Thyroid gland (tissue), 4 donors: Measurements from ENCODE around the gene KCNF1.

Experiments used
- CTCF ChIP-seq, 6 experiments: fragments of 200-600 bp in 3 of 6; fragments of 450-650 bp in 3 of 6; sonication (generic) in 3 of 6; IDR thresholded peaks; one replicate each; pipeline ENCODE4 v1.5.1; 2016 to 2019; ENCODE audit warnings: antibody characterized with exemption in 6 of 6, mild to moderate bottlenecking in 2 of 6, inconsistent platforms in 1 of 6, moderate library complexity in 1 of 6
- POLR2A ChIP-seq, 2 donors: fragments of 450-650 bp; IDR thresholded peaks; one replicate each; pipeline ENCODE4 v1.6.1; 2017; ENCODE audit warnings: antibody characterized with exemption in 2 of 2, mild to moderate bottlenecking in 2 of 2, moderate library complexity in 1 of 2

GRCh38 chr2:10947446-10948187, 35.9 kb downstream of the KCNF1 start:
- no peak for TF ChIP-seq CTCF (IDR thresholded peaks at IDR 0.05)
- no peak for TF ChIP-seq POLR2A (IDR thresholded peaks at IDR 0.05)
